ENCODE data around the gene LRR1. TPM values are rescaled to one million over a fixed set of nuclear protein-coding genes. Genes with fewer than 3 reads are reported as not detected.
A peak's percentile ranks its signal among the peaks of the same experiment; 100 is the strongest.
"Not testable (repeated sequence)": the region's sequence is repeated elsewhere in the genome, so short reads cannot be mapped to it uniquely, and the experiment has no call there.

LRR1 gene
- polyA plus RNA-seq, 2 donors: 4.3 to 9.0 TPM

- H3K4me1 ChIP-seq (ENCODE audit: control insufficient read depth in 2 of 2, insufficient read depth in 2 of 2, low read length in 1 of 2): no peaks in the 10 kb centered on the region
- WGBS, 2 donors: 82 to 93% methylated on average over 3 of the region's 3 CpGs
- H3K27me3 ChIP-seq (ENCODE audit: control insufficient read depth in 1 of 2, insufficient read depth in 2 of 2, low read length in 2 of 2): no peaks in the 10 kb centered on the region
- H3K9me3 ChIP-seq (ENCODE audit: control insufficient read depth in 2 of 2, insufficient read depth in 1 of 2, low read depth in 1 of 2, low read length in 1 of 2): peaks cover 0 to 2% of the 10 kb centered on the region in 2 donors
- no peaks in the 10 kb centered on the region for H3K36me3 ChIP-seq (ENCODE audit: control insufficient read depth in 2 of 2, insufficient read depth in 2 of 2, low read length in 1 of 2)
- H3K4me3 ChIP-seq (ENCODE audit: low read depth in 1 of 2, low read length in 2 of 2): no peak overlapping the region
- H3K27ac ChIP-seq (ENCODE audit: low read depth in 2 of 2, low read length in 1 of 2): no peak overlapping the region
Observed at GRCh38 chr14:49569281-49569680, 29.5 kb upstream of the LRR1 start.

- H3K27me3 ChIP-seq (ENCODE audit: control insufficient read depth in 1 of 2, insufficient read depth in 2 of 2, low read length in 2 of 2): no peaks in the 10 kb centered on the region
- 83 to 89% methylated on average over 5 of the region's 5 CpGs for WGBS, 2 donors
- H3K9me3 ChIP-seq (ENCODE audit: control insufficient read depth in 2 of 2, insufficient read depth in 1 of 2, low read depth in 1 of 2, low read length in 1 of 2): peaks cover 0 to 2% of the 10 kb centered on the region in 2 donors
- no peaks in the 10 kb centered on the region for H3K4me1 ChIP-seq (ENCODE audit: control insufficient read depth in 2 of 2, insufficient read depth in 2 of 2, low read length in 1 of 2)
- H3K36me3 ChIP-seq (ENCODE audit: control insufficient read depth in 2 of 2, insufficient read depth in 2 of 2, low read length in 1 of 2): peaks cover 0 to 5% of the 10 kb centered on the region in 2 donors
- no peak overlapping the region for H3K27ac ChIP-seq (ENCODE audit: low read depth in 2 of 2, low read length in 1 of 2)
- no peak overlapping the region for H3K4me3 ChIP-seq (ENCODE audit: low read depth in 1 of 2, low read length in 2 of 2)
Observed at GRCh38 chr14:49574038-49574437, 24.7 kb upstream of the LRR1 start.

GRCh38 chr14:49578141-49578540, 20.6 kb upstream of the LRR1 start:
- WGBS, 2 donors: 100% methylated on average over 1 of the region's 1 CpG

GRCh38 chr14:49579841-49580240, 18.9 kb upstream of the LRR1 start:
- Histone ChIP-seq H3K4me3 (ENCODE audit: low read depth in 1 of 2, low read length in 2 of 2) (no peak overlapping the region), H3K36me3 (ENCODE audit: control insufficient read depth in 2 of 2, insufficient read depth in 2 of 2, low read length in 1 of 2) (peaks cover 0 to 15% of the 10 kb centered on the region in 2 donors), H3K27ac (ENCODE audit: low read depth in 2 of 2, low read length in 1 of 2) (no peak overlapping the region), H3K9me3 (ENCODE audit: control insufficient read depth in 2 of 2, insufficient read depth in 1 of 2, low read depth in 1 of 2, low read length in 1 of 2) (no peaks in the 10 kb centered on the region), H3K4me1 (ENCODE audit: control insufficient read depth in 2 of 2, insufficient read depth in 2 of 2, low read length in 1 of 2) (peaks cover 0 to 2% of the 10 kb centered on the region in 2 donors), H3K27me3 (ENCODE audit: control insufficient read depth in 1 of 2, insufficient read depth in 2 of 2, low read length in 2 of 2) (no peaks in the 10 kb centered on the region)
- WGBS, 2 donors: 79 to 81% methylated on average over 2 of the region's 2 CpGs

More at GRCh38 chr14:49578141-49578540, 20.6 kb upstream of the LRR1 start:
- H3K4me1 ChIP-seq (ENCODE audit: control insufficient read depth in 2 of 2, insufficient read depth in 2 of 2, low read length in 1 of 2): no peaks in the 10 kb centered on the region
- no peak overlapping the region for H3K27ac ChIP-seq (ENCODE audit: low read depth in 2 of 2, low read length in 1 of 2)
- peaks cover 0 to 9% of the 10 kb centered on the region in 2 donors for H3K36me3 ChIP-seq (ENCODE audit: control insufficient read depth in 2 of 2, insufficient read depth in 2 of 2, low read length in 1 of 2)
- H3K27me3 ChIP-seq (ENCODE audit: control insufficient read depth in 1 of 2, insufficient read depth in 2 of 2, low read length in 2 of 2): no peaks in the 10 kb centered on the region
- no peak overlapping the region for H3K4me3 ChIP-seq (ENCODE audit: low read depth in 1 of 2, low read length in 2 of 2)
- H3K9me3 ChIP-seq (ENCODE audit: control insufficient read depth in 2 of 2, insufficient read depth in 1 of 2, low read depth in 1 of 2, low read length in 1 of 2): no peaks in the 10 kb centered on the region

- no peak overlapping the region for H3K4me3 ChIP-seq (ENCODE audit: low read depth in 1 of 2, low read length in 2 of 2)
- H3K4me1 ChIP-seq (ENCODE audit: control insufficient read depth in 2 of 2, insufficient read depth in 2 of 2, low read length in 1 of 2): peaks cover 0 to 2% of the 10 kb centered on the region in 2 donors
- no peaks in the 10 kb centered on the region for H3K27me3 ChIP-seq (ENCODE audit: control insufficient read depth in 1 of 2, insufficient read depth in 2 of 2, low read length in 2 of 2)
- WGBS, 2 donors: 79 to 91% methylated on average over 9 of the region's 9 CpGs
- peaks cover 0 to 15% of the 10 kb centered on the region in 2 donors for H3K36me3 ChIP-seq (ENCODE audit: control insufficient read depth in 2 of 2, insufficient read depth in 2 of 2, low read length in 1 of 2)
- no peaks in the 10 kb centered on the region for H3K9me3 ChIP-seq (ENCODE audit: control insufficient read depth in 2 of 2, insufficient read depth in 1 of 2, low read depth in 1 of 2, low read length in 1 of 2)
- peak overlapping the region; percentile 19 to 26 for H3K27ac ChIP-seq (ENCODE audit: low read depth in 2 of 2, low read length in 1 of 2)
Observed at GRCh38 chr14:49581209-49582112, 17.3 kb upstream of the LRR1 start.

- Histone ChIP-seq H3K27ac (ENCODE audit: low read depth in 2 of 2, low read length in 1 of 2) (no peak overlapping the region), H3K4me1 (ENCODE audit: control insufficient read depth in 2 of 2, insufficient read depth in 2 of 2, low read length in 1 of 2) (peaks cover 0 to 2% of the 10 kb centered on the region in 2 donors), H3K9me3 (ENCODE audit: control insufficient read depth in 2 of 2, insufficient read depth in 1 of 2, low read depth in 1 of 2, low read length in 1 of 2) (no peaks in the 10 kb centered on the region), H3K36me3 (ENCODE audit: control insufficient read depth in 2 of 2, insufficient read depth in 2 of 2, low read length in 1 of 2) (peaks cover 0 to 13% of the 10 kb centered on the region in 2 donors), H3K27me3 (ENCODE audit: control insufficient read depth in 1 of 2, insufficient read depth in 2 of 2, low read length in 2 of 2) (no peaks in the 10 kb centered on the region), H3K4me3 (ENCODE audit: low read depth in 1 of 2, low read length in 2 of 2) (no peak overlapping the region)
- 87 to 90% methylated on average over 4 of the region's 4 CpGs for WGBS, 2 donors
Observed at GRCh38 chr14:49582113-49582977, 16.4 kb upstream of the LRR1 start.

- Histone ChIP-seq H3K36me3 (ENCODE audit: control insufficient read depth in 2 of 2, insufficient read depth in 2 of 2, low read length in 1 of 2) (peaks cover 0 to 10% of the 10 kb centered on the region in 2 donors), H3K27ac (ENCODE audit: low read depth in 2 of 2, low read length in 1 of 2) (no peak overlapping the region), H3K4me3 (ENCODE audit: low read depth in 1 of 2, low read length in 2 of 2) (no peak overlapping the region), H3K4me1 (ENCODE audit: control insufficient read depth in 2 of 2, insufficient read depth in 2 of 2, low read length in 1 of 2) (peaks cover 0 to 2% of the 10 kb centered on the region in 2 donors), H3K9me3 (ENCODE audit: control insufficient read depth in 2 of 2, insufficient read depth in 1 of 2, low read depth in 1 of 2, low read length in 1 of 2) (no peaks in the 10 kb centered on the region), H3K27me3 (ENCODE audit: control insufficient read depth in 1 of 2, insufficient read depth in 2 of 2, low read length in 2 of 2) (no peaks in the 10 kb centered on the region)
- WGBS, 2 donors: 67 to 72% methylated on average over 6 of the region's 6 CpGs
Observed at GRCh38 chr14:49583629-49584028, 15.1 kb upstream of the LRR1 start.

- H3K4me3 ChIP-seq (ENCODE audit: low read depth in 1 of 2, low read length in 2 of 2): peak overlapping the region in 1 of 2 donors; percentile 37
- H3K36me3 ChIP-seq (ENCODE audit: control insufficient read depth in 2 of 2, insufficient read depth in 2 of 2, low read length in 1 of 2): peaks cover 0 to 10% of the 10 kb centered on the region in 2 donors
- no peaks in the 10 kb centered on the region for H3K27me3 ChIP-seq (ENCODE audit: control insufficient read depth in 1 of 2, insufficient read depth in 2 of 2, low read length in 2 of 2)
- peaks cover 0 to 2% of the 10 kb centered on the region in 2 donors for H3K4me1 ChIP-seq (ENCODE audit: control insufficient read depth in 2 of 2, insufficient read depth in 2 of 2, low read length in 1 of 2)
- no peak overlapping the region for H3K27ac ChIP-seq (ENCODE audit: low read depth in 2 of 2, low read length in 1 of 2)
- no peaks in the 10 kb centered on the region for H3K9me3 ChIP-seq (ENCODE audit: control insufficient read depth in 2 of 2, insufficient read depth in 1 of 2, low read depth in 1 of 2, low read length in 1 of 2)
- 81 to 83% methylated on average over 11 of the region's 11 CpGs for WGBS, 2 donors
Observed at GRCh38 chr14:49584058-49584457, 14.7 kb upstream of the LRR1 start.

- H3K4me1 ChIP-seq (ENCODE audit: control insufficient read depth in 2 of 2, insufficient read depth in 2 of 2, low read length in 1 of 2); H3K36me3 ChIP-seq (ENCODE audit: control insufficient read depth in 2 of 2, insufficient read depth in 2 of 2, low read length in 1 of 2); H3K27me3 ChIP-seq (ENCODE audit: control insufficient read depth in 1 of 2, insufficient read depth in 2 of 2, low read length in 2 of 2); H3K9me3 ChIP-seq (ENCODE audit: control insufficient read depth in 2 of 2, insufficient read depth in 1 of 2, low read depth in 1 of 2, low read length in 1 of 2): not testable (repeated sequence)
- H3K27ac ChIP-seq (ENCODE audit: low read depth in 2 of 2, low read length in 1 of 2): peak overlapping the region; percentile 71 to 94
- H3K4me3 ChIP-seq (ENCODE audit: low read depth in 1 of 2, low read length in 2 of 2): peak overlapping the region; percentile 87 to 98
- WGBS, 2 donors: 9 to 16% methylated on average over 32 of the region's 32 CpGs
Observed at GRCh38 chr14:49584981-49585640, 13.6 kb upstream of the LRR1 start.

All from esophagus (tissue), 2 donors.